Upper lobe of left lung (tissue), 6 donors: ENCODE measurements around the gene DGKQ. TPM values are rescaled to one million over a fixed set of nuclear protein-coding genes. Genes with fewer than 3 reads are reported as not detected.

Experiments used
- ATAC-seq, 2 donors: fragments of 200-7000 bp; cut with Tn5 transposase; one replicate each; pipeline ENCODE4 v1.9.1; 2022; ENCODE audit warnings: mild to moderate bottlenecking in 2 of 2, moderate library complexity in 2 of 2; ENCODE audit not compliant: low FRiP score in 2 of 2
- DNase-seq, 2 donors: peaks; one replicate each; pipeline ENCODE4 v3.0.0-alpha.2; 2019 to 2020
- H3K27ac ChIP-seq, 4 donors: fragments of 200-600 bp; sonication (generic); one replicate each; pipeline ENCODE4 v1.5.1; 2016 to 2019
- H3K27me3 ChIP-seq, 4 donors: fragments of 200-600 bp; sonication (generic); one replicate each; pipeline ENCODE4 v1.5.1; 2017 to 2019
- H3K36me3 ChIP-seq, 4 donors: fragments of 200-600 bp; sonication (generic); one replicate each; pipeline ENCODE4 v1.5.1; 2016 to 2019
- H3K4me1 ChIP-seq, 4 donors: fragments of 200-600 bp; sonication (generic); one replicate each; pipeline ENCODE4 v1.5.1; 2018 to 2019
- H3K4me3 ChIP-seq, 4 donors: fragments of 200-600 bp; sonication (generic); one replicate each; pipeline ENCODE4 v1.5.1; 2017 to 2019; ENCODE audit warnings: mild to moderate bottlenecking in 2 of 4, moderate library complexity in 1 of 4
- H3K9me3 ChIP-seq, 4 donors: fragments of 200-600 bp; sonication (generic); one replicate each; pipeline ENCODE4 v1.5.1; 2018 to 2019
- EP300 ChIP-seq, 4 donors: sonication (generic); formaldehyde crosslinking; IDR thresholded peaks; one replicate each; pipeline ENCODE4 v1.5.1; 2017; ENCODE audit warnings: antibody characterized with exemption in 4 of 4, control low read depth in 2 of 4
- POLR2A ChIP-seq, 4 donors: fragments of 450-650 bp; IDR thresholded peaks; one replicate each; pipeline ENCODE4 v1.5.1; 2016 to 2017; ENCODE audit warnings: antibody characterized with exemption in 4 of 4, mild to moderate bottlenecking in 2 of 4
- POLR2AphosphoS5 ChIP-seq, 2 donors: sonication (generic); formaldehyde crosslinking; IDR thresholded peaks; one replicate each; pipeline ENCODE4 v1.5.1; 2017; ENCODE audit warnings: antibody characterized with exemption in 2 of 2
- WGBS, 2 donors: methylation state at CpG; one replicate each; pipeline ENCODE4 v1.1.5; 2017 to 2018; 5-methylcytosine and 5-hydroxymethylcytosine counted together
- total RNA-seq, 6 donors: library from RNA; depleted of rRNA in 4 of 6; stranded (reverse); fragments of >200 nt in 4 of 6; gene quantifications; one replicate each; pipeline versions ENCODE4 v1.1.0 to v1.2.1, GENCODE V29; 2016 to 2021
- TF ChIP-seq, protein P1 (sequence below), 6 experiments: fragments of 450-650 bp in 4 of 6; fragments of 200-600 bp in 2 of 6; sonication (generic) in 2 of 6; IDR thresholded peaks; one replicate each; pipeline ENCODE4 v1.5.1; 2016 to 2019; ENCODE audit warnings: antibody characterized with exemption in 6 of 6
- donor health status: DM: no; HTN: no; CAD: no; lungs with moderate emphysema.
- donor health status: DM: no; HTN: yes; CAD: no; lungs with severe emphysema.

The DGKQ gene
- total RNA-seq, 6 donors from 2014 or later, result 10.7 to 36.7 (median 17.5) TPM

DNA sequence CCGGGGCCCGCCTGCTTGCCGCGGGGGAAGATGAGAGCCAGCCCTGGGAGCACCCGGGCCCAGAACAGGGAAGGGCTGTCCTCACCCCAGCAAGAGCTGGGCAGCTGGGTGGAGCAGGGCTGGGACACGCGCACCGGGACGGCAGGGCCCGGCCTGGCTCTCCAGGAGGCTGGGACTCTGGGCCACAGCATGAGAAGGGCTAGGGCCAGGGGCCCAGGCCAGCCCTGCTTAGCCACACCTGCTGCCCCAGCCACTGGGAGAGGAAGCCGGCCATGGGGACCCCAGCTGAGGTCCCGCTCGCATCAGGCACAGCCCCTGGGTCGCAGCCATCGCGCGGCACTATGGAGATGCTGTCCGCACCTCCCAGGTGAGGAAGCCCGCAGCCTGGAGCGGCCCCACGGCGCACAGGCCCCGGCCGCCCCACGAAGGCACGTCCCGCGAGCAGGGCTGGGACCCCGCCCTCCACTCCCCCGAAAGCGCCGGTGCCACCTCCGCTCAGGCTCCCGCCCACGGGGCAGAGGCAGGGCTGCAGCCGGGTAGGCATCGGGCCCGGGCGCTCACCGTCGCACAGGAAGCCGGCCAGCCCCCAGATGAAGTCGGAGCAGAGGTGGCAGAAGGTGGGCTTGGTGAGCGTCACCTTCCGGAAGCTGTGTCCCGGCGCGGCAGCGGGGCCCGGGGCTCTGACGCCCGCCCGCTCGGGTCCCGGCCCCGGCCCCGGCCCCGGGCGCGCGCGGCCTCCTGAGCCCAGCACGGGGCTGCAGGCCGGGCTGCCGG, 531 bp downstream of the DGKQ start:
- DNase-seq, result peak in 1 of 2 donors; percentile 91
- TF ChIP-seq, protein P1, sequence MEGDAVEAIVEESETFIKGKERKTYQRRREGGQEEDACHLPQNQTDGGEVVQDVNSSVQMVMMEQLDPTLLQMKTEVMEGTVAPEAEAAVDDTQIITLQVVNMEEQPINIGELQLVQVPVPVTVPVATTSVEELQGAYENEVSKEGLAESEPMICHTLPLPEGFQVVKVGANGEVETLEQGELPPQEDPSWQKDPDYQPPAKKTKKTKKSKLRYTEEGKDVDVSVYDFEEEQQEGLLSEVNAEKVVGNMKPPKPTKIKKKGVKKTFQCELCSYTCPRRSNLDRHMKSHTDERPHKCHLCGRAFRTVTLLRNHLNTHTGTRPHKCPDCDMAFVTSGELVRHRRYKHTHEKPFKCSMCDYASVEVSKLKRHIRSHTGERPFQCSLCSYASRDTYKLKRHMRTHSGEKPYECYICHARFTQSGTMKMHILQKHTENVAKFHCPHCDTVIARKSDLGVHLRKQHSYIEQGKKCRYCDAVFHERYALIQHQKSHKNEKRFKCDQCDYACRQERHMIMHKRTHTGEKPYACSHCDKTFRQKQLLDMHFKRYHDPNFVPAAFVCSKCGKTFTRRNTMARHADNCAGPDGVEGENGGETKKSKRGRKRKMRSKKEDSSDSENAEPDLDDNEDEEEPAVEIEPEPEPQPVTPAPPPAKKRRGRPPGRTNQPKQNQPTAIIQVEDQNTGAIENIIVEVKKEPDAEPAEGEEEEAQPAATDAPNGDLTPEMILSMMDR (IDR thresholded peaks at IDR 0.05), result no peak
- TF ChIP-seq POLR2AphosphoS5 (IDR thresholded peaks at IDR 0.05), result no peak
- TF ChIP-seq POLR2A (IDR thresholded peaks at IDR 0.05), result no peak
- TF ChIP-seq EP300 (IDR thresholded peaks at IDR 0.05), result no peak
- ATAC-seq, result peak; percentile 23 to 34
- peaks cover 0 to 4% (median under 1%) of the 10 kb centered on the region in 4 donors for H3K27me3 ChIP-seq
- peak overlapping the region in 2 of 4 donors; percentile 24 to 59 for H3K27ac ChIP-seq
- peaks cover 20 to 45% (median 24%) of the 10 kb centered on the region in 4 donors for H3K4me1 ChIP-seq
- 0 to 1% methylated on average over 6 to 30 of the region's 65 CpGs for WGBS, 2 donors
- H3K36me3 ChIP-seq, result peaks cover 0 to under 1% (median 0%) of the 10 kb centered on the region in 4 donors
- no peaks in the 10 kb centered on the region for H3K9me3 ChIP-seq
- H3K4me3 ChIP-seq, result peak overlapping the region; percentile 74 to 97 (median 92)

DNA sequence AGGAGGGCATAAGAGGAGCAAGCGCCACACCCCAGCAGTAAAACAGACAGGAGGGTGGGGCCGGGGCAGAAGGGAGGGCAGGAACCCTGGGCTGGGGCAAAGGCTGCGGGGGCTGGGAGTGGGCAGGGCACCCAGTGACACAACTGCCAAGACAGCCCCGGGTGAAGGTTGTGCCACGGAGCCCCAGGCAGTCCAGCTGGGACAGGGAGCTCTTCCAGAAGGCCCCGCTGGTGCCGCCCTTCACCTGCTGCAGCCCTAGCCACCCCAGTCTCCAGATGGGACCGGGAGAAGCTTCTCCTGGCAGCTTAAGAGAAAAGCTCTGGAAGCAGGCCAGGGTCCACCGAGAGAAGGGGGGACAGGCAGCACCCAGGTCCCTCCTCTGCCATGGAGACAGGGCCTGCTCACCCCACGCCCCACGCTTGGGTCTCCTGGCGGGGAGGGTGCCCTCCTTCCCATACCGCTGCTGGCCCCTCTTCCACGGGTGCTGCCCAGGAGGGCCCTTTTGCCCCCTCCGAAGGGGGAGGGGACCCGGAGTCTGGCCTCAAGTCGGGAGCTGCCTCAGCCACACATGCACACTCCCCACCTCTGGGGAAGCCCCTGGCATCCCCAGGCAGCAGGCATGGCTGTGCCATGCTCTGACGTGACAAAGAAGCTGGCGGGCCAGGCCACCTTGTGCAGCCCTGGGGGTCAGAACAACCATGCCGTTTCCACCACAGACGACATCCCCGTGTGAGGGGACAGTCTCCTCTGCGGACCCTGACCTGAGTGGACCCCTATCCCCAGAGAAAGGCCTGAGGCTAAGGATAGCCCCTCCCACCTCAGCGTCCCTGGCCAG, 1.5 kb downstream of the DGKQ start:
- Histone ChIP-seq H3K4me3 (peak overlapping the region in 3 of 4 donors; percentile 88 to 97 (median 96)), H3K9me3 (no peaks in the 10 kb centered on the region), H3K27ac (no peak overlapping the region), H3K27me3 (peaks cover 0 to 6% (median 2%) of the 10 kb centered on the region in 4 donors), H3K4me1 (peaks cover 20 to 51% (median 25%) of the 10 kb centered on the region in 4 donors), H3K36me3 (peaks cover 0 to 9% (median 1%) of the 10 kb centered on the region in 4 donors)
- TF ChIP-seq POLR2AphosphoS5 (IDR thresholded peaks at IDR 0.05) (no peak), EP300 (IDR thresholded peaks at IDR 0.05) (no peak), POLR2A (IDR thresholded peaks at IDR 0.05) (no peak)
- TF ChIP-seq, protein P1 (IDR thresholded peaks at IDR 0.05), result no peak
- DNase-seq, result peak in 1 of 2 donors; percentile 61
- ATAC-seq, result no peak
- WGBS, 2 donors, result 62 to 74% methylated on average over 7 to 14 of the region's 24 CpGs

DNA sequence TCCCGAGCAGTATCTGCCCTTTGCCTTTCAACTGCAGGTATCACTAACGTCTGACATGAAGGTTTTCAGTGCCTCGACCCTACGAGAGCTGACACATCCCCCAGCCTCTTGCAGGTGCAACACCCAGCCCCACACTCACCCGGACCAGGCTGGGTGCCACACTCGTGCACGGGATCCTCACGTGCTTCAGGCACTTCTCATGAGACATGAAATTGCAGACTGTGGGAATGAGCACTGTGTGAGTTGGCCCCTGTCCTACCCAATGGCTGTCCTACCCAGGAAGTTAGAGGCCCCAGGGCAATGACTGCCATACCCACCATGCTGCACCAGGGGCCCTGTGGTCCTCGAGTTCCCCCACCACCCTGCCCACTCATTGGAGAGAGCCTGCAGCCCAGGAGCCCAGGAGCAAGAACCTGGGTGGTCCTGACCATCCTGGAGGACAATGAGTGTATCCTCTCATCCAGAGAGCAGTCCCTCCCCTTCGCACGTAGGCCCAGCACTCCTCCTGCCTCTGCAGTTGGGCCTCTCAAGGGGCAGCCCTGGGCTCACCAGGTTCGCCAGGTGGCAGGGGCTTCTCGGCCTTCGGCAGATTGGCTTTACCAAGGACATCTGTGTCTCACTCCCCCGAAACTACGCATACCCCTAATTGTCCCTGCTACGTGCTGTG, 2.4 kb downstream of the DGKQ start:
- no peak for ATAC-seq
- H3K9me3 ChIP-seq, result no peaks in the 10 kb centered on the region
- no peak for DNase-seq
- peaks cover 20 to 51% (median 25%) of the 10 kb centered on the region in 4 donors for H3K4me1 ChIP-seq
- no peak overlapping the region for H3K4me3 ChIP-seq
- 82 to 86% methylated on average over 8 to 17 of the region's 17 CpGs for WGBS, 2 donors
- peaks cover 0 to 18% (median 6%) of the 10 kb centered on the region in 4 donors for H3K36me3 ChIP-seq
- TF ChIP-seq, protein P1 (IDR thresholded peaks at IDR 0.05), result no peak
- no peak for TF ChIP-seq EP300 (IDR thresholded peaks at IDR 0.05)
- no peak for TF ChIP-seq POLR2AphosphoS5 (IDR thresholded peaks at IDR 0.05)
- TF ChIP-seq POLR2A (IDR thresholded peaks at IDR 0.05), result no peak
- H3K27me3 ChIP-seq, result peaks cover 0 to 6% (median 2%) of the 10 kb centered on the region in 4 donors
- H3K27ac ChIP-seq, result no peak overlapping the region

DNA sequence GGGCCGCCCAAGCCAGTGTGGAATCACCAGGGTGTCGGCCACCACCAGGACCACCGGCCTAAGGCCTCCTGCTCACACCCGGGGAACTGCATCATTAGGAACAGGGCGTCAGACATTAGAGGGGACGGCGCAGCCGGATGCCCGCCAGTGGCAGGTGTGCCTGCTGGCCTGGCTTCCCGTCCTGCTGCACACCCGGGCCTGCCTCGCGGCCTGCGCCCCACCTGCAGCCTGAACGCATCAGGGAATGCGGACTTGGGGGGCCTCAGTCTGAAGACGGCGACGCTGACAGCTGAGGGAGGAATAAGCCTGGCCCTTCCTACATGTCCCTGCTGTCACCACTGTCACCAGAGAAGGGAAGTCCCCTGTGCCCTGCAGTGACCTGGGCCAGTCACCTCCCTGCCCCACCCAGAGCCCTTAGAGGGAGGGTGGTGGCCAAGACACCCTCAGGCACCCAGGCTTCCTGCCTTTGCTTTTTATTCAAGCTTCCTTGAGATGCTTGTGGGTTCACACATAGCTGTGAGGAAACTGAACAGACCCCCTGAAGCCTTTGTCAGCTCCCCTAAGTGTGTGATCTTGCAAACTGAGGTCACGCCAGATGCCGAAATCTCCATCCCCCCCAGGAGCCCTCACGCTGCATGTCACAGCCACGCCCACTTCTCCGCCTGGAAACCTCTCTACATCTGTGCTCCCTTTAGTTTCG, 3.2 kb downstream of the DGKQ start:
- Histone ChIP-seq H3K4me1 (peaks cover 20 to 51% (median 25%) of the 10 kb centered on the region in 4 donors), H3K4me3 (no peak overlapping the region), H3K9me3 (no peaks in the 10 kb centered on the region), H3K27me3 (peaks cover 0 to 6% (median 2%) of the 10 kb centered on the region in 4 donors), H3K27ac (no peak overlapping the region), H3K36me3 (peaks cover 0 to 26% (median 10%) of the 10 kb centered on the region in 4 donors)
- no peak for ATAC-seq
- WGBS, 2 donors, result 92 to 94% methylated on average over 19 to 25 of the region's 25 CpGs
- TF ChIP-seq, protein P1 (IDR thresholded peaks at IDR 0.05), result no peak
- TF ChIP-seq POLR2A (IDR thresholded peaks at IDR 0.05) (no peak), POLR2AphosphoS5 (IDR thresholded peaks at IDR 0.05) (no peak), EP300 (IDR thresholded peaks at IDR 0.05) (no peak)
- peak in 1 of 2 donors; percentile 81 for DNase-seq
